K562 (cell line): ENCODE measurements around the gene ARHGAP10. TPM values are rescaled to one million over a fixed set of nuclear protein-coding genes. Genes with fewer than 3 reads are reported as not detected.

Experiments
- ATAC-seq: fragments of 200-7000 bp; cut with Tn5 transposase; 3 replicates; pipeline ENCODE4 v1.9.1; 2020; ENCODE audit warnings: moderate library complexity
- BruUV-seq: library from RNA; stranded (reverse); fragments of 400-500 nt; replicated peaks from 2 replicates; lab custom pipeline; 2021; lab: Mats Ljungman, UMichigan
- CTCF ChIA-PET: fragments of 300-600 bp; formaldehyde crosslinking; extraction: SDS; loops from one replicate; lab custom pipeline; 2021; ENCODE audit warnings: low intra/inter-chr PET ratio; lab: Yijun Ruan, JAX
- POLR2A ChIA-PET: fragments of 300-600, 350-650 bp; sonication (Branson Sonifier 250); formaldehyde crosslinking; extraction: SDS; loops from one replicate; lab custom pipeline; 2021; ENCODE audit warnings: antibody characterized with exemption, inconsistent platforms; lab: Yijun Ruan, JAX
- DNase-seq, 4 experiments: peaks; one replicate each; pipeline versions ENCODE4 v3.0.0 to v3.0.0-alpha.2; 2011 to 2018; ENCODE audit warnings: low spot score in 3 of 4, mixed read lengths in 3 of 4; ENCODE audit errors: extremely low read depth in 1 of 4
- FAIRE-seq: peaks from 2 replicates; lab custom pipeline; 2011; peaks lifted over from hg19 to GRCh38; lab: Jason Lieb, UNC
- H2AFZ ChIP-seq: 2 replicates; pipeline ENCODE4 v1.6.0; 2011; ENCODE audit warnings: low read depth, low read length, control low read depth, inconsistent platforms
- H3K27ac ChIP-seq: fragments of 200-600 bp; 3 replicates; pipeline ENCODE4 v1.8.0; 2011; ENCODE audit warnings: low read depth, mild to moderate bottlenecking, control low read depth, inconsistent platforms, low read length, moderate library complexity, mixed read lengths; ENCODE audit errors: extremely low read depth
- H3K27me3 ChIP-seq, 2 experiments: fragments of 300-600 bp in 1 of 2; 2 replicates in 1 of 2; 3 replicates in 1 of 2; pipeline versions ENCODE4 v1.6.0 to v1.8.0; 2011; ENCODE audit warnings: inconsistent platforms in 2 of 2, low read length in 2 of 2, mild to moderate bottlenecking in 1 of 2, mixed read lengths in 1 of 2, moderate library complexity in 1 of 2; ENCODE audit not compliant: control insufficient read depth in 2 of 2, insufficient read depth in 2 of 2
- H3K36me3 ChIP-seq: fragments of 300-600 bp; 3 replicates; pipeline ENCODE4 v1.8.0; 2011; ENCODE audit warnings: mild to moderate bottlenecking, low read length, inconsistent platforms; ENCODE audit not compliant: control insufficient read depth, insufficient read depth
- H3K4me1 ChIP-seq, 2 experiments: fragments of 200-600 bp in 1 of 2; replicated peaks in 1 of 2; 2 replicates in 1 of 2; 3 replicates in 1 of 2; pipeline versions ENCODE4 v1.5.1 to v1.8.0; 2011; ENCODE audit warnings: inconsistent platforms in 2 of 2, low read length in 2 of 2, mild to moderate bottlenecking in 1 of 2, mixed read lengths in 1 of 2, moderate library complexity in 1 of 2; ENCODE audit not compliant: control insufficient read depth in 2 of 2, insufficient read depth in 2 of 2
- H3K4me2 ChIP-seq: 2 replicates; pipeline ENCODE4 v1.6.1; 2011; ENCODE audit warnings: low read length, control low read depth, inconsistent platforms, mixed read lengths; ENCODE audit not compliant: insufficient read depth
- H3K4me3 ChIP-seq: fragments of 200-600 bp; sonication (generic), shearing (Covaris generic); 2 replicates; pipeline ENCODE4 v1.5.1; 2016; ENCODE audit warnings: control low read depth, inconsistent platforms
- H3K79me2 ChIP-seq: fragments of 200-600 bp; 3 replicates; pipeline ENCODE4 v1.8.0; 2011; ENCODE audit warnings: low read length, inconsistent platforms; ENCODE audit not compliant: control insufficient read depth, insufficient read depth
- H3K9ac ChIP-seq, 2 experiments: 2 replicates each; pipeline versions ENCODE4 v1.6.0 to v1.6.1; 2011; ENCODE audit warnings: low read depth in 2 of 2, low read length in 2 of 2, control low read depth in 1 of 2, inconsistent platforms in 1 of 2, mild to moderate bottlenecking in 1 of 2, mixed read lengths in 1 of 2; ENCODE audit not compliant: insufficient read depth in 1 of 2
- H3K9me1 ChIP-seq: one replicate; pipeline ENCODE4 v1.6.0; 2011; ENCODE audit warnings: inconsistent platforms, mild to moderate bottlenecking, low read length, moderate library complexity; ENCODE audit not compliant: control insufficient read depth, insufficient read depth
- H3K9me3 ChIP-seq: replicated peaks from 2 replicates; pipeline ENCODE4 v1.5.1; 2011; ENCODE audit warnings: low read depth, low read length, inconsistent platforms; ENCODE audit not compliant: control insufficient read depth, insufficient read depth
- H4K20me1 ChIP-seq: replicated peaks from 2 replicates; pipeline ENCODE4 v1.6.1; 2011; ENCODE audit warnings: low read length, inconsistent platforms, mixed read lengths; ENCODE audit not compliant: control insufficient read depth, insufficient read depth
- ATF1 ChIP-seq, 2 experiments: fragments of 450-650 bp in 1 of 2; IDR thresholded peaks; 2 replicates each; pipeline ENCODE4 v1.6.1; 2016; ENCODE audit warnings: missing compliant biosample characterization in 1 of 2, missing genetic modification characterization in 1 of 2
- NFIC ChIP-seq: fragments of 450-650 bp; IDR thresholded peaks from 2 replicates; pipeline ENCODE4 v1.6.1; 2017; ENCODE audit warnings: mild to moderate bottlenecking, inconsistent platforms
- SPI1 ChIP-seq: IDR thresholded peaks from 2 replicates; pipeline ENCODE4 v1.6.1; 2011; ENCODE audit warnings: low read depth, low read length, control low read depth, borderline replicate concordance
- ZNF445 ChIP-seq: fragments of 250-450 bp; sonication (Bioruptor Pico); IDR thresholded peaks from 2 replicates; pipeline ENCODE4 v1.4.0; 2020; ENCODE audit warnings: low read depth, mild to moderate bottlenecking, moderate library complexity
- WGBS: fragments of 100-300 bp; shearing (Covaris generic); methylation state at CpG from one replicate; pipeline ENCODE4 v1.1.6; 2016; ENCODE audit warnings: low coverage, mixed read lengths; ENCODE audit not compliant: insufficient coverage; ENCODE audit errors: missing lambda C conversion rate; 5-methylcytosine and 5-hydroxymethylcytosine counted together
- in situ Hi-C: fragments of 300-500 bp; cut with MboI; formaldehyde crosslinking; loops from 4 replicates; pipeline ENCODE4 v1.15.0; 2018; ENCODE audit warnings: inconsistent platforms, mixed read lengths
- intact Hi-C: fragments of 100-400 bp; cut with micrococcal nuclease; formaldehyde crosslinking; loops from 2 replicates; pipeline ENCODE4 v1.14.2; 2022
- polyA plus RNA-seq, 8 experiments: library from polyadenylated mRNA; depleted of rRNA in 4 of 8; stranded (reverse) in 5 of 8; unstranded in 3 of 8; fragments of >200 nt; fragmentation: Nextera tagmentation in 2 of 8; fragmentation: Illumina TruSeq in 1 of 8; extraction: Ambion mirVana in 2 of 8; extraction: Trizol in 1 of 8; gene quantifications; 2 replicates each; pipeline versions ENCODE4 v1.2.1 to v1.2.3, GENCODE V29; 2011 to 2014; ENCODE audit warnings: inconsistent platforms in 1 of 8, missing spikeins in 1 of 8
- total RNA-seq, 7 experiments: library from RNA; depleted of rRNA in 6 of 7; stranded (reverse); fragments of >200 nt in 6 of 7; fragmentation: Illumina TruSeq in 2 of 7; extraction: Trizol in 2 of 7; gene quantifications; 2 replicates each; pipeline versions ENCODE4 v1.2.1 to v1.2.3, GENCODE V29; 2011 to 2021; ENCODE audit warnings: low replicate concordance in 1 of 7
- TF ChIP-seq, protein P1 (sequence below): fragments of 450-650 bp; IDR thresholded peaks from 2 replicates; pipeline ENCODE4 v1.6.1; 2018; ENCODE audit warnings: mild to moderate bottlenecking, low read depth; ENCODE audit not compliant: partially characterized antibody
- TF ChIP-seq, protein P2 (sequence below), 2 experiments: fragments of 450-650 bp; IDR thresholded peaks; 2 replicates each; pipeline ENCODE4 v1.6.1; 2016
- TF ChIP-seq, protein P3 (sequence below): fragments of 450-650 bp; IDR thresholded peaks from 2 replicates; pipeline ENCODE4 v1.6.1; 2014; ENCODE audit warnings: low read depth, mild to moderate bottlenecking, moderate library complexity, borderline replicate concordance

ARHGAP10 gene
- total and polyA plus RNA-seq, 9 of the 15 experiments (the other 6 are each of a cell fraction or from before 2014, with no cell fraction given) = 0.03 to 0.22 (median 0.06) TPM; not detected in 3

DNA sequence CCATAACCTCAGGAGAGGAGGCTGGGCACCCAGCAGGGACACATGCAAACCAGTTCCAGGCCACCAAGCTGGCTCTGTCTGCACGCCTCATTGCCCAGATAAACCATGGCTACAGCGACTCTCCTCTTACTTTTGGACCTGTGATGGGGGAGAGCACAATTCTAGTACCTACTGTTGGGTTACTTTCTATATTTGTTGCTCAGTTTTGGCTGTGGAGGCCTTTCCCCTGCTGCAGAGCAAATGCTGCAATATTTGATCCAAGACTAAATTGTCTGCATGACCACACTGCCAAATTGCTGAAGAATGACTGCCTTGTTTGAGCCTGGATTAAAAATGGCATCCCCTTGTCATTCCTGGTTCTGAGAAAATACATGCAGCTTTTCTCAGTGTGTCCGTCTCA lies 253.5 kb downstream of the ARHGAP10 start (continued):
- TF ChIP-seq, protein P1, sequence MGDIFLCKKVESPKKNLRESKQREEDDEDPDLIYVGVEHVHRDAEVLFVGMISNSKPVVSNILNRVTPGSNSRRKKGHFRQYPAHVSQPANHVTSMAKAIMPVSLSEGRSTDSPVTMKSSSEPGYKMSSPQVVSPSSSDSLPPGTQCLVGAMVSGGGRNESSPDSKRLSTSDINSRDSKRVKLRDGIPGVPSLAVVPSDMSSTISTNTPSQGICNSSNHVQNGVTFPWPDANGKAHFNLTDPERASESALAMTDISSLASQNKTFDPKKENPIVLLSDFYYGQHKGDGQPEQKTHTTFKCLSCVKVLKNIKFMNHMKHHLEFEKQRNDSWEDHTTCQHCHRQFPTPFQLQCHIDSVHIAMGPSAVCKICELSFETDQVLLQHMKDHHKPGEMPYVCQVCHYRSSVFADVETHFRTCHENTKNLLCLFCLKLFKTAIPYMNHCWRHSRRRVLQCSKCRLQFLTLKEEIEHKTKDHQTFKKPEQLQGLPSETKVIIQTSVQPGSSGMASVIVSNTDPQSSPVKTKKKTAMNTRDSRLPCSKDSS = no peak
- TF ChIP-seq ATF1 (CRISPR knock-in tag; IDR thresholded peaks at IDR 0.05) (no peak), ATF1 (tag; IDR thresholded peaks at IDR 0.05) (no peak), NFIC (no peak)
- TF ChIP-seq, all 486 proteins: peak for 0

DNA sequence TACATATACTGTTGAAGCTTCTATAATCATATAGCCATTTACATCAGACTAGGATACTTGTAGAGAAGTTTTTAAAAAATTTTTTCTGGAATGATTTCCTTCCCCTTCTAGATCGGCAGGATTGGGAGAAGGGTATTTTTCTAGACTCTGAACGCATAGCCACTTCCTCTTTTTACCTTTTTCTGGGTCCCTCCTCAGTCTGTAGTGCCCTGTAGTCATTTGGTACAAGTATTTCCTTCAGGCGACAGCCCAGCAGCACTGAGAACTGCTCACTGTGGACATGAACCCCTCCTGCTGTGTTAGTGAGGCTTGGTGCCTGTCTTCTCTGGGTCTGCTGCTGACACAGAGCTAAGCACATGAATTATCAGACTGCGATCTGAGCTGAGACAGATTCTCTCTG lies 255.4 kb downstream of the ARHGAP10 start:
- Histone ChIP-seq H3K9me1 (no peaks in the 10 kb centered on the region), H3K79me2 (no peaks in the 10 kb centered on the region), H3K9me3 (no peaks in the 10 kb centered on the region), H3K4me3 (no peak overlapping the region), H3K36me3 (no peaks in the 10 kb centered on the region), H3K27me3 (no peaks in the 10 kb centered on the region), H3K4me1 (no peaks in the 10 kb centered on the region), H4K20me1 (no peaks in the 10 kb centered on the region), H3K4me2 (no peak overlapping the region), H3K9ac (no peak overlapping the region), H2AFZ (no peak overlapping the region), H3K27ac (no peak overlapping the region)
- ChIA-PET POLR2A (interaction anchor here (0.6 kb wide), 1 partner anchor 16 kb away, joined by 3 read pairs; no protein-coding TSS in a partner anchor), CTCF (no interaction called here)
- BruUV-seq = no TSS peak
- TF ChIP-seq ZNF445 (CRISPR knock-in tag) (no peak), SPI1 (peak; percentile 92)
- TF ChIP-seq, protein P2, sequence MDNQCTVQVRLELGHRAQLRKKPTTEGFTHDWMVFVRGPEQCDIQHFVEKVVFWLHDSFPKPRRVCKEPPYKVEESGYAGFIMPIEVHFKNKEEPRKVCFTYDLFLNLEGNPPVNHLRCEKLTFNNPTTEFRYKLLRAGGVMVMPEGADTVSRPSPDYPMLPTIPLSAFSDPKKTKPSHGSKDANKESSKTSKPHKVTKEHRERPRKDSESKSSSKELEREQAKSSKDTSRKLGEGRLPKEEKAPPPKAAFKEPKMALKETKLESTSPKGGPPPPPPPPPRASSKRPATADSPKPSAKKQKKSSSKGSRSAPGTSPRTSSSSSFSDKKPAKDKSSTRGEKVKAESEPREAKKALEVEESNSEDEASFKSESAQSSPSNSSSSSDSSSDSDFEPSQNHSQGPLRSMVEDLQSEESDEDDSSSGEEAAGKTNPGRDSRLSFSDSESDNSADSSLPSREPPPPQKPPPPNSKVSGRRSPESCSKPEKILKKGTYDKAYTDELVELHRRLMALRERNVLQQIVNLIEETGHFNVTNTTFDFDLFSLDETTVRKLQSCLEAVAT (IDR thresholded peaks at IDR 0.05) = no peak
- TF ChIP-seq, protein P3, sequence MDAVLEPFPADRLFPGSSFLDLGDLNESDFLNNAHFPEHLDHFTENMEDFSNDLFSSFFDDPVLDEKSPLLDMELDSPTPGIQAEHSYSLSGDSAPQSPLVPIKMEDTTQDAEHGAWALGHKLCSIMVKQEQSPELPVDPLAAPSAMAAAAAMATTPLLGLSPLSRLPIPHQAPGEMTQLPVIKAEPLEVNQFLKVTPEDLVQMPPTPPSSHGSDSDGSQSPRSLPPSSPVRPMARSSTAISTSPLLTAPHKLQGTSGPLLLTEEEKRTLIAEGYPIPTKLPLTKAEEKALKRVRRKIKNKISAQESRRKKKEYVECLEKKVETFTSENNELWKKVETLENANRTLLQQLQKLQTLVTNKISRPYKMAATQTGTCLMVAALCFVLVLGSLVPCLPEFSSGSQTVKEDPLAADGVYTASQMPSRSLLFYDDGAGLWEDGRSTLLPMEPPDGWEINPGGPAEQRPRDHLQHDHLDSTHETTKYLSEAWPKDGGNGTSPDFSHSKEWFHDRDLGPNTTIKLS = no peak
- intact Hi-C loops = no loop called here
- WGBS = 2% methylated on average over 4 of the region's 4 CpGs
- FAIRE-seq = no peak
- ATAC-seq = no peak
- no peak for DNase-seq
- in situ Hi-C loops = no loop called here
